SU-DHL-6 (cell line): ENCODE measurements around the gene HYDIN.

ENCODE experiments used
- H2AFZ ChIP-seq: fragments of 200-600 bp; sonication (generic); 2 replicates; pipeline ENCODE4 v1.6.1; 2014; ENCODE audit warnings: low read depth, mild to moderate bottlenecking, moderate library complexity, mixed read lengths, antibody characterized with exemption, low read length; ENCODE audit not compliant: severe bottlenecking
- H3F3A ChIP-seq: fragments of 200-600 bp; shearing (Covaris generic); 2 replicates; pipeline ENCODE4 v1.6.0; 2016; ENCODE audit warnings: antibody characterized with exemption, mild to moderate bottlenecking; ENCODE audit not compliant: insufficient read depth
- H3K27ac ChIP-seq: fragments of 200-600 bp; sonication (generic); 2 replicates; pipeline ENCODE4 v1.5.1; 2016; ENCODE audit warnings: low read depth, mild to moderate bottlenecking, low read length, moderate library complexity, mixed read lengths
- H3K27me3 ChIP-seq: fragments of 200-600 bp; sonication (generic), shearing (Covaris generic); 2 replicates; pipeline ENCODE4 v1.6.0; 2014; ENCODE audit warnings: mild to moderate bottlenecking, low read length
- H3K36me3 ChIP-seq: fragments of 200-600 bp; sonication (generic); 2 replicates; pipeline ENCODE4 v1.6.1; 2014; ENCODE audit warnings: mild to moderate bottlenecking, low read length, mixed read lengths
- H3K4me2 ChIP-seq: fragments of 300-600, 200-600 bp; shearing (Covaris generic), sonication (generic); 2 replicates; pipeline ENCODE4 v1.6.0; 2014; ENCODE audit warnings: low read length, low read depth, mild to moderate bottlenecking; ENCODE audit not compliant: poor library complexity, severe bottlenecking
- H3K4me3 ChIP-seq: fragments of 200-600 bp; sonication (generic); 2 replicates; pipeline ENCODE4 v1.5.1; 2014; ENCODE audit warnings: antibody characterized with exemption, low read length, mild to moderate bottlenecking, mixed read lengths; ENCODE audit not compliant: insufficient read depth, poor library complexity, severe bottlenecking
- H3K79me2 ChIP-seq: fragments of 200-600 bp; sonication (generic); 2 replicates; pipeline ENCODE4 v1.6.1; 2014; ENCODE audit warnings: mild to moderate bottlenecking, low read length, moderate library complexity; ENCODE audit not compliant: insufficient read depth
- H3K9ac ChIP-seq: fragments of 200-600 bp; sonication (generic); 2 replicates; pipeline ENCODE4 v1.7.0; 2014; ENCODE audit warnings: mild to moderate bottlenecking, low read length
- H3K9me2 ChIP-seq: fragments of 200-600 bp; sonication (generic); replicated peaks from 2 replicates; pipeline ENCODE4 v1.6.1; 2014; ENCODE audit warnings: low read length; ENCODE audit not compliant: insufficient read depth
- H3K9me3 ChIP-seq: fragments of 200-600 bp; sonication (generic); 2 replicates; pipeline ENCODE4 v1.6.1; 2014; ENCODE audit warnings: low read length, mixed read lengths; ENCODE audit not compliant: insufficient read depth
- H4K20me1 ChIP-seq: fragments of 200-600 bp; sonication (generic); 2 replicates; pipeline ENCODE4 v1.6.1; 2014; ENCODE audit warnings: low read depth, mild to moderate bottlenecking, antibody characterized with exemption, low read length, moderate library complexity, mixed read lengths
- EZH2phosphoT487 ChIP-seq: fragments of 200-600 bp; sonication (generic), shearing (Covaris generic); conservative IDR thresholded peaks from 2 replicates; pipeline ENCODE4 v1.6.1; 2018; ENCODE audit warnings: mild to moderate bottlenecking, antibody characterized with exemption, low read length, moderate library complexity, mixed read lengths
- TF ChIP-seq, protein P1 (sequence below): fragments of 200-600 bp; sonication (generic); IDR thresholded peaks from one replicate; pipeline ENCODE4 v1.5.1; 2017; ENCODE audit warnings: antibody characterized with exemption, mild to moderate bottlenecking, low read length, moderate library complexity; ENCODE audit not compliant: insufficient read depth, poor library complexity, severe bottlenecking

Gene HYDIN

DNA sequence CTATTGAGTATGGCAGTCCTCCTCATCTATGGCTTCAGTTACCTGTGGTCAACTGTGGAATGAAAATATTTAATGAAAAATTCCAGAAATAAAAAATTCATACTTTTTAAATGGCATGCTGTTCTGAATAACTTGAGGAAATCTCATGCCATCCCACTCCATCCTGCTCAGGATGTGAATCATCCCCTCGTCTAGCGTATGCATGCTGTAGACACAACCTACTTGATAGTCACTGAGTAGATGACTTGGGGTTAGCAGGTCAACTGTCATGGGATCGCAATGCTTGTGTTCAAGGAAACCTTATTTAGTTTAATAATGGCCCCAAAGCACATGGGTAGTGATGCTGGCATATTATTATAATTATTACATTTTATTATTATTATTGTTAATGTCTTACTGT, 424.7 kb downstream of the HYDIN start:
- Histone ChIP-seq H3K9ac (no peak overlapping the region), H3K36me3 (no peaks in the 10 kb centered on the region), H3K27me3 (no peaks in the 10 kb centered on the region), H3K4me3 (no peak overlapping the region), H3K9me2 (no peaks in the 10 kb centered on the region), H3K79me2 (no peaks in the 10 kb centered on the region), H4K20me1 (no peaks in the 10 kb centered on the region), H2AFZ (no peak overlapping the region), H3F3A (peaks cover 5% of the 10 kb centered on the region; the same call in 1 of the 2 replicates), H3K4me2 (no peak overlapping the region), H3K9me3 (no peaks in the 10 kb centered on the region), H3K27ac (no peak overlapping the region)
- TF ChIP-seq EZH2phosphoT487 = no peak
- TF ChIP-seq, protein P1, sequence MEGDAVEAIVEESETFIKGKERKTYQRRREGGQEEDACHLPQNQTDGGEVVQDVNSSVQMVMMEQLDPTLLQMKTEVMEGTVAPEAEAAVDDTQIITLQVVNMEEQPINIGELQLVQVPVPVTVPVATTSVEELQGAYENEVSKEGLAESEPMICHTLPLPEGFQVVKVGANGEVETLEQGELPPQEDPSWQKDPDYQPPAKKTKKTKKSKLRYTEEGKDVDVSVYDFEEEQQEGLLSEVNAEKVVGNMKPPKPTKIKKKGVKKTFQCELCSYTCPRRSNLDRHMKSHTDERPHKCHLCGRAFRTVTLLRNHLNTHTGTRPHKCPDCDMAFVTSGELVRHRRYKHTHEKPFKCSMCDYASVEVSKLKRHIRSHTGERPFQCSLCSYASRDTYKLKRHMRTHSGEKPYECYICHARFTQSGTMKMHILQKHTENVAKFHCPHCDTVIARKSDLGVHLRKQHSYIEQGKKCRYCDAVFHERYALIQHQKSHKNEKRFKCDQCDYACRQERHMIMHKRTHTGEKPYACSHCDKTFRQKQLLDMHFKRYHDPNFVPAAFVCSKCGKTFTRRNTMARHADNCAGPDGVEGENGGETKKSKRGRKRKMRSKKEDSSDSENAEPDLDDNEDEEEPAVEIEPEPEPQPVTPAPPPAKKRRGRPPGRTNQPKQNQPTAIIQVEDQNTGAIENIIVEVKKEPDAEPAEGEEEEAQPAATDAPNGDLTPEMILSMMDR = no peak

DNA sequence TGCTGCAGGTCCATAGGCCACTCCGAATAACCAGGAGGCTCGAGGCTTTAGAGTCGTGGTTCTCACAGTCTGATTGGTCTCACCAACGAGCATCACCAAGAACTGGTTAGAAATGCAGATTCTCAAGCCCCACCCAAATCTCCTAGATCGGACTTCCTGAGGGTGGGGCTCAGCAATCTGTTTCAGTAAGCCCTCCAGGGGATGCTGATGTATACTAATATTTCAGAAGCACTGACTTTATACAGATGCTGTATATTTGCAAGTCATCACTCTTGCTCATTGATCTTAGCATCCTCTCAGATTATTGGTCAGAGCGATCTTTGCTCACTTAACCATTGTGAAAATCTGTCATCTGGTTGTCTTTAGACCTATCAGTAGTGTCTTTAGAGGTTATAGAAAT, 425.1 kb downstream of the HYDIN start:
- H3K9me2 ChIP-seq = no peaks in the 10 kb centered on the region
- H3K4me3 ChIP-seq = no peak overlapping the region
- H3K4me2 ChIP-seq = no peak overlapping the region
- no peak overlapping the region for H3K9ac ChIP-seq
- H4K20me1 ChIP-seq = no peaks in the 10 kb centered on the region
- peaks cover 4% of the 10 kb centered on the region for H3K79me2 ChIP-seq
- H3F3A ChIP-seq = peaks cover 5% of the 10 kb centered on the region; the same call in 1 of the 2 replicates
- H3K27me3 ChIP-seq = no peaks in the 10 kb centered on the region
- no peak overlapping the region for H3K27ac ChIP-seq
- TF ChIP-seq EZH2phosphoT487 = no peak
- TF ChIP-seq, protein P1 = no peak
- H3K9me3 ChIP-seq = no peaks in the 10 kb centered on the region
- no peaks in the 10 kb centered on the region for H3K36me3 ChIP-seq
- no peak overlapping the region for H2AFZ ChIP-seq

DNA sequence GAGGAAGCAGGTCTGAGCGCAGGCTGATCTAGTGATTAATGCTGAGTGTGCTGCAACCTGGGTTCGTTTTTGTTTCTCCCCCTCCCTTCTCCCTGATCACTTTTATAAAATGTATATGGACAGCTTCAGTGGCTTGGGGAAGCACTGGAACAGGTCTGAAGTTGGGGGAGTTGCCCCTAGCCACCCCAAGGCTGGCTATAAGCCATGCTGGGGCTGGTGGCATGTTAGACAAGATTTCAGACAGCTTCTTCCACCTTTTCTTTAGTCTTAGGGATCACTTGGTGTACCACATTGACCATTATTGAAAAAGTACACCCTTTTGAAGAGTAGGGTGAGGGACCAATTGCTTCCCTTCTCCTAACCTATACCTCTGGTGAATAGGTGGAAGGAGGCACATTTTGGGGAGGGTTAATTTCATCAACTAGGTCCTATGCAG, 425.8 kb downstream of the HYDIN start:
- no peak overlapping the region for H3K27ac ChIP-seq
- no peaks in the 10 kb centered on the region for H3K9me2 ChIP-seq
- H3K4me3 ChIP-seq = no peak overlapping the region
- H3K9me3 ChIP-seq = no peaks in the 10 kb centered on the region
- H3K27me3 ChIP-seq = no peaks in the 10 kb centered on the region
- no peak overlapping the region for H3K9ac ChIP-seq
- no peak overlapping the region for H2AFZ ChIP-seq
- H3K4me2 ChIP-seq = no peak overlapping the region
- no peaks in the 10 kb centered on the region for H4K20me1 ChIP-seq
- no peak for TF ChIP-seq EZH2phosphoT487
- no peaks in the 10 kb centered on the region for H3K36me3 ChIP-seq
- peaks cover 10% of the 10 kb centered on the region for H3K79me2 ChIP-seq
- H3F3A ChIP-seq = peaks cover 5% of the 10 kb centered on the region; the same call in 1 of the 2 replicates

DNA sequence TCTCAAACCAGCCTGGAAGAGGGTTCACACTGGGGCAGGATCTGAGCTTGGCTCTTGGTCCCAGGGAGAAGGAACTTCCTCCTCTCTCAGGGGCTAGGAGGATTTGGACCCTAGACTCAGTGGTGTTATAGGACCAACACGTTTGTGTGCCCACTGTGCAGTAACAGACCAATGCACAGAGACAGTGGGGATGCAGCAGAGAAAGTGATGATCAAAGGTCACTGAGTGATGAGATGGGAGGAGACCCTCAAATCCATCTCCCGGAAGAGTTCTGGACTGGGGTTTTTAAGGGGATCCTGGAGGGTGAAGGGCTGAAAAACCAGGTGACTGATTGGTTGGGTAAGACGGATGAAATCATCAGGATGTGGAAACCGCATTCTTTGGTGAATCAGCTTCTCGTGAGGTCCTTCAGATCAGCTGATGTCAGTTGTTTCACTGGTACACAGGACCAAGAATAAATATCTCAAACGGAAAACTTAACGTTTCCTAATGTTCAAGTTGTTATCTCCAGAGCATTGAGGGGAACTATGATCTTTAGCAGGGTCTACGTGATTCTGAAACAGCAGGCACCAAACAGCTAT, 426.3 kb downstream of the HYDIN start:
- H3K4me2 ChIP-seq = no peak overlapping the region
- no peaks in the 10 kb centered on the region for H3K36me3 ChIP-seq
- H2AFZ ChIP-seq = no peak overlapping the region
- H3K9me3 ChIP-seq = no peaks in the 10 kb centered on the region
- no peak overlapping the region for H3K4me3 ChIP-seq
- H3F3A ChIP-seq = peaks cover 5% of the 10 kb centered on the region; the same call in 1 of the 2 replicates
- no peak overlapping the region for H3K9ac ChIP-seq
- H3K27me3 ChIP-seq = no peaks in the 10 kb centered on the region
- TF ChIP-seq, protein P1 = no peak
- no peak for TF ChIP-seq EZH2phosphoT487
- no peak overlapping the region for H3K27ac ChIP-seq
- H4K20me1 ChIP-seq = no peaks in the 10 kb centered on the region
- peaks cover 15% of the 10 kb centered on the region for H3K79me2 ChIP-seq
- H3K9me2 ChIP-seq = no peaks in the 10 kb centered on the region
